HEK293T (cell line): ENCODE results near the gene ERAP2.

Experiments
- BHLHE40 ChIP-seq: fragments of 450-650 bp; IDR thresholded peaks from 2 replicates; pipeline ENCODE4 v1.6.1; 2016; ENCODE audit warnings: mild to moderate bottlenecking, moderate library complexity, borderline replicate concordance
- CTBP1 ChIP-seq: fragments of 450-650 bp; IDR thresholded peaks from 2 replicates; pipeline ENCODE4 v1.6.1; 2016; ENCODE audit warnings: borderline replicate concordance
- ELF4 ChIP-seq: fragments of 450-650 bp; IDR thresholded peaks from 2 replicates; pipeline ENCODE4 v1.6.1; 2017; ENCODE audit warnings: antibody characterized with exemption
- FOXK2 ChIP-seq: fragments of 450-650 bp; IDR thresholded peaks from 2 replicates; pipeline ENCODE4 v1.6.1; 2016; ENCODE audit warnings: mild to moderate bottlenecking
- FOXM1 ChIP-seq: fragments of 450-650 bp; IDR thresholded peaks from 2 replicates; pipeline ENCODE4 v1.6.1; 2017; ENCODE audit warnings: mild to moderate bottlenecking, borderline replicate concordance
- HDGF ChIP-seq: fragments of 450-650 bp; IDR thresholded peaks from 2 replicates; pipeline ENCODE4 v1.6.1; 2017; ENCODE audit warnings: antibody characterized with exemption, borderline replicate concordance
- LEF1 ChIP-seq: fragments of 450-650 bp; IDR thresholded peaks from 2 replicates; pipeline ENCODE4 v1.6.1; 2017; ENCODE audit warnings: mild to moderate bottlenecking, borderline replicate concordance
- NFRKB ChIP-seq: fragments of 450-650 bp; IDR thresholded peaks from 2 replicates; pipeline ENCODE4 v1.6.1; 2016; ENCODE audit warnings: mild to moderate bottlenecking, moderate library complexity
- PKNOX1 ChIP-seq: fragments of 450-650 bp; IDR thresholded peaks from 2 replicates; pipeline ENCODE4 v1.6.1; 2016
- SUZ12 ChIP-seq: fragments of 450-650 bp; IDR thresholded peaks from 2 replicates; pipeline ENCODE4 v1.6.1; 2016; ENCODE audit warnings: mild to moderate bottlenecking

GRCh38 chr5:96913233-96913632 is 36.9 kb downstream of the ERAP2 start:
- TF ChIP-seq SUZ12, result no peak
- TF ChIP-seq CTBP1, result no peak
- no peak for TF ChIP-seq FOXM1
- TF ChIP-seq BHLHE40, result no peak
- TF ChIP-seq LEF1, result no peak
- TF ChIP-seq FOXK2, result no peak
- TF ChIP-seq PKNOX1, result no peak
- TF ChIP-seq HDGF, result no peak
- TF ChIP-seq ELF4, result no peak
- no peak for TF ChIP-seq NFRKB
